Activated CD8-positive, alpha-beta memory T cell treated with anti-CD3 and anti-CD28 coated beads for 36 hours (primary cell): ENCODE results near the gene CNKSR3. TPM values are rescaled to one million over a fixed set of nuclear protein-coding genes. Genes with fewer than 3 reads are reported as not detected.
"Not testable (repeated sequence)": the region's sequence is repeated elsewhere in the genome, so short reads cannot be mapped to it uniquely, and the experiment has no call there.

Experiments used
- CTCF ChIA-PET: fragments of 350-600 bp; sonication (Branson Sonifier 250); formaldehyde crosslinking; loops from one replicate; lab custom pipeline; 2021; ENCODE audit warnings: antibody characterized with exemption; lab: Charles Lee
- POLR2A ChIA-PET: fragments of 350-600 bp; sonication (Branson Sonifier 250); formaldehyde crosslinking; loops from one replicate; lab custom pipeline; 2021; ENCODE audit warnings: antibody characterized with exemption; lab: Charles Lee
- total RNA-seq, 2 experiments: library from RNA; stranded (reverse); gene quantifications; one replicate each; pipeline ENCODE4 v1.2.3, GENCODE V29; 2021

Gene CNKSR3
- under 1 TPM; 0.65 to 0.94 TPM for total RNA-seq

- POLR2A ChIA-PET, result interaction anchor here (0.6 kb wide), 1 partner anchor 19 kb away, joined by 3 read pairs; no protein-coding TSS in a partner anchor
- CTCF ChIA-PET, result no interaction called here
These were observed at the start of gene CNKSR3 for GRCh38 chr6:154510144-154510905. CNKSR3 (minus strand) TSS chr6:154510685; CDS start chr6:154510114, 571 bp downstream.

GRCh38 chr6:154558984-154559383, 48.5 kb upstream of the CNKSR3 start:
- ChIA-PET CTCF (no interaction called here), POLR2A (no interaction called here)

GRCh38 chr6:154558513-154558912, 48.0 kb upstream of the CNKSR3 start:
- CTCF ChIA-PET, result no interaction called here
- POLR2A ChIA-PET, result no interaction called here

DNA sequence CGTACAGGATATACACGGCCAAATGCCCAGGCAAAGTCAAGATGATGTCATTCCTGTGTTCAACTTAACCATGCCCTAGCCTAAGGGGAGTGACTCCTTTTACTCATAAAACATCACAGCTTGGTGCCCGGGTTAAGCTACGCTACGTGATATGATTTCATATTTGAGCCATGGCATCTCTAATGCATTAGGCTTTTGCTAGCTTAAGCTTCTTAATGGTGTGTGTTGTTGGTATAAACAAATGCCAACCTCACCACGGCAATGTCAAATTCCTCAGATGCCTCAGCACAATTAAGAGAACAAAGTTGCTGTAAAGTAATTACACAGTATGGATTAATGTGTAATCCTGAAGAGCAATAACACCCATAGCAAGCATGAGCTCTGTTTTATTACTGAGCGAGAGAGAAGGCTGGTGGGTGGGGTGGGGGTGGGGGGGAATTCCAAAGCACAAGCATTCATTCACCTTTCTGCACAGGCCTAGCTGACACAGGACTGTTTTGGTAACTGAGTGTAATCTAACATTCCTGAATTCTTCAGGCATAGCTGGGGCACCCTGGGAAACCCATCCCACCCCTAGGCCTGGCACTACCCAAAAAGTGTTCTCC, 44.7 kb upstream of the CNKSR3 start:
- POLR2A ChIA-PET, result no interaction called here
- CTCF ChIA-PET, result no interaction called here

DNA sequence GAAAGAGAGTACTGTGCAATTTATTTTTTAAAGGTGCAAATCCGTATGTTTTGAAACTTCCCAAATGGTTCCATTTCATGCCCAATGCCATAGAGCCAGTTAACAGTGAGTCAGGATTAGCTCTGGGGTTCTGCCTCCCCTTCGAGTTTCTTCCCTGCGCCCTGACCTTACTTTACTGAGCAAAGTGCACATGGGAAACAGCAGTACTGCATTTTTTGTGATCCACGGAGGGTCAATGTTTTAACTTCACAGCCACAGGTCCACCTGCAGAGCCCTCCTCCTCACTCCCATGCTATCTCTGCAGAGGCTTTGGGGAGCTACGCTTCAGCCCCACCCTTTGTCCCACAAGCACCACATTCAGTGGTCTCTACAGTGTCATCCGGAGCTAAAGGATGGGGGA, 44.0 kb upstream of the CNKSR3 start:
- ChIA-PET CTCF (no interaction called here), POLR2A (no interaction called here)

- ChIA-PET CTCF (no interaction called here), POLR2A (no interaction called here)
These were observed 40.3 kb upstream of the CNKSR3 start for GRCh38 chr6:154550779-154551178.

DNA sequence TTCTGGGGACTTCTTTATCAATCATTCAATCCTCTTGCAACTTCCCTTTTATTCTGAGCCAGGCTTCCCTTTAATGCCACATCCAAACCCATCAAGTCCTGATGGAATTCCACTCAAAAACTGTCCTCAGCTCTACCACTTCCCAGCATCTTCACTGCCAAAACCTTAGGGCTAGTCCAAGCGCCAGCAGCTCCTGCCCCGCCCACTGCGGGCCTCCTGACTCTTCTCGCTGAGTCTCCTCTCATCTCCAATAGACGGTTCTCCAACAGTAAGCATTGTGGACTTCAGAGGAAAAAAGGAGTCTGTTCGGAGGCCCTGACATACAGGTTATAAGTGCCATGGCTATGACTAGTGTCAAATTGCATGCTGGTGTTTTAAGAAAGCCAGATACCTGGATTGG, 38.7 kb upstream of the CNKSR3 start:
- ChIA-PET CTCF (no interaction called here), POLR2A (no interaction called here)

DNA sequence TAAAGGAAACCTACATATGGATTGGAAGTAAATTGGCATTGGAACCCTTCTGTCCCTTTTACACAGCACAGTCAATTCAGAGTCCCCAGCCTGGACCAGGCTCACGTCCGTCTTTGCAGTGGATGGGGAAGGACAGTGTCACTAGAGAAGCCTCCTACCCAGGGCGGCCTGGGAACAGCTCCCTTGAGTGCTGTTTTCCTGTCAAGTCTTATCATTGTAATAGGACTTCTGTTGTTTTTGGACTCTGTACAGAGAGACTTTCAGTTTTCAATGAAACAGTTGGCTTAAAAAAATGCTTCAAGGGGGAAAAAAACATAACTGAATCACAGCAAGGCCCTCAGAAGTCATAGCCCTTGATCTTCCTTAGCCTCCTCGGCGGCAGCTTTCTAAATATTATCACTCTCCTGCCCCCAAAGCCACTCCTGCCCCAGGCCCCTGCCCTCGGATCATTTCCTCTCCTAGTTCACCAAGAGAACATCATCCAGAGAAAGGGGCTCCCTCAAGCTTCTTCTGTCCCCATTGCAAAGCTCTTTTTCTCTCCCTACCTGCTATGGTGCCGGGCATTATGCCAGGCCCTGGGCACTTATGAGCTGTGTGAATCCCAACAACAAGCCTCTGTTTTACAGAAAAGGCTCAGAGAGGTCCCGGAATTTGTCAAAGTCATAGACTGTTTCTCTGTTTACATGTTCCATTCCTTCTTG, 37.8 kb upstream of the CNKSR3 start:
- CTCF ChIA-PET, result no interaction called here
- POLR2A ChIA-PET, result no interaction called here

- ChIA-PET CTCF (no interaction called here), POLR2A (no interaction called here)
These were observed 33.1 kb upstream of the CNKSR3 start for GRCh38 chr6:154543628-154544027.

GRCh38 chr6:154542747-154543146, 32.3 kb upstream of the CNKSR3 start:
- CTCF ChIA-PET, result no interaction called here

DNA sequence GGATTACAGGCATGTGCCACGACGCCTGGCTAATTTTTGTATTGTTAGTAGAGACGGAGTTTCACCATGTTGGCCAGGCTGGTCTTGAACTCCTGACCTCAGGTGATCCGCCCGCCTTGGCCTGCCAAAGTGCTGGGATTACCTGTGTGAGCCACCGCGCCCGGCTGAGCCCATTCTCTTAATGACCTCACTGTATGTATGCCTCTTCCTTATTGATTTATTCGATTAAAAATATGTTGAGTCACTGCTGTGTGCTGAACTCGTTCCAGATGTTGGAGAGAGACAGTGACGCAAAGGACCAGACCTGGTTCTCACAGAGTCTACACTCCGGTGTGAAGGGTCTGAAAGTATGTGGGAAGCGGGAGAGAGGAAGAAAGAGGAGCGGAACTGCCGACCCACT, 31.4 kb upstream of the CNKSR3 start:
- CTCF ChIA-PET, POLR2A ChIA-PET: not testable (repeated sequence)

More at GRCh38 chr6:154542747-154543146, 32.3 kb upstream of the CNKSR3 start:
- POLR2A ChIA-PET, result no interaction called here

DNA sequence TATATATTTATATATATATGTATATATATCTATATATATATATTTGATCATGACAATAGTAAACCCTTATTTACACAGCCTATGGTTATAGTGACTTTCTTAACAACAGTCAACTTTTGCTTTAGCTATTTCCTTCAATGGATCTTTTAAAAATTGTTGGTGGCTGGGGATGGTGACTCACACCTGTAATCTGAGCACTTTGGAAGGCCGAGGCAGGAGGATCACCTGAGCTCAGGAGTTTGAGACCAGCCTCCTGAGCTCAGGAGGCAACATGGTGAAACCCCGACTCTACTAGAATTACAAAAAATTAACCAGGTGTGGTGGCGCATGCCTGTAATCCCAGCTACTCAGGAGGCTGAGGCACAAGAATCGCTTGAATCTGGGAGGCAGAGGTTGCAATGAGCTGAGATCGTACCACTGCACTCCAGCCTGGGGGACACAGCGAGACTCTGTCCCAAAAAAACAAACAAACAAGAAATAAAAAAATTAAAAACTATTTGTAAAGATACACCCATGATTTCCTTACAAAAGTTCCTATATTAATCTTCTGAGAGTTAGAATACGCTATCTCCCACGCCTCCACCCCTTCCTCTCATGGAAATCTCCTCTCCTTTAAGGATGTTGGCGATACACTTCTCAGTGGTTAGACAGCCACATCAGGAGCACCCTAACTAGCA, 29.2 kb upstream of the CNKSR3 start:
- POLR2A ChIA-PET, result no interaction called here
- CTCF ChIA-PET, result no interaction called here

DNA sequence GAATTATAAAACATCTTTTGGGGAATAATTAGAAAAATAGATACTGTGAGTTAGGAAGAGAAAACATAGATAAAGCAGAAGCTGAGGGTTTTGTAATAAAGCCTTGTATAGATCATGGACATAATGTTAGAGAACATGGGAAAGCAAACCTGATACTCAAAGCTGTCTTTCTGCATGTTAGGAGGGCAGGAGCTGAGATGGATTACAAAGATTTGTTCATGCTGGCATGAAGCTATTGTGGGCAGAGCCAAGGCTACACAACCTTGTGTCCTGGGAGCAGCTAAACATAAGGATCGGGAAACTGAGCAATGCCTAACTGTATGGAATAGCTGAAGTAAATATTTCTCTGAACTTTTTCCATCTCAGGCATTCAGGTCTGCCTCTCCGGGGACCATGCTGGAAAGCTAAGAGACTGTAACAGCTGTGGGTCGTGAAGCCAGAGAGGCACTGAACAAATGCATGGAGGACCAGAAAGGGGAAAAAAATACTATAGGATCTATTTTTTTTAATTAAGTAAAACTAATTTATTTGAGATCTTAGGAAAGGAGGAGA, 28.2 kb upstream of the CNKSR3 start:
- ChIA-PET POLR2A (no interaction called here), CTCF (no interaction called here)

DNA sequence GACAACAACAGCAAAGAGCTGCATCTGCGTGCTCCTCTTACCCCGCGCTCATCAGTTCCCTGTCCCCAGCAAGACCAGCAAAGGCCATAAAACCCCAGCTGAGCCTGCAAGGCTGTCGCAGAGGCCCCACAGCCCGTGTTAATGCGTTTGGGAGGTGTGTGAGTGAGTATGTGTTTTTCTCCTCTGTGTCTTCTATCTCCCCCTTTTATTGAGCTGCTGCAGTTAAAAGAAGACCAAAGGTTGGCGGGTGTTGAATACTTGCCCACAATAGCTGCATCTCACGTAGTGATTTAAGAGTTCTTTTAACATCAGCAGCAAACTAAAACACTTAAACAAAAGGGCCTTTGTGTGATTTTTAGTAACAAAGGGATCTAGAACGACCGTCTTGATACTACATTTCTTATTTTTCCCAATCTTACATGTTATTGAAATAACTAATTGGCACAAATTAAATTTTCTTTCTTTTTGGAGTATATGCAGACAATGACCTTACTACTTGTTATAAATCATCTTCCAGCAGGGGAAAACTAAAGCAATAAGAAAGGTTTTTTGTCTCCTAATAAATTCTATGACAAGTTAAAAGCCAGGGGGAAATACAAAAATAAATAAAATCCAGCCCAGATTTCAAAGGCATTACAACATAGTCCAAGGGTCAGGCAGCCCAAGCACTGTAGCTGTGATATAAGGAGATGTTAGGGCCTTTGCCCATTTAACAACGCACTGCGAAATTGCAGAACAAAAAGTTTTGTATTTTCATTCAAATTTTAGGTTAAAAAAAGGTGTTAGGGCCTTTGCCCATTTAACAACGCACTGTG, 27.2 kb upstream of the CNKSR3 start:
- ChIA-PET CTCF (no interaction called here), POLR2A (no interaction called here)

DNA sequence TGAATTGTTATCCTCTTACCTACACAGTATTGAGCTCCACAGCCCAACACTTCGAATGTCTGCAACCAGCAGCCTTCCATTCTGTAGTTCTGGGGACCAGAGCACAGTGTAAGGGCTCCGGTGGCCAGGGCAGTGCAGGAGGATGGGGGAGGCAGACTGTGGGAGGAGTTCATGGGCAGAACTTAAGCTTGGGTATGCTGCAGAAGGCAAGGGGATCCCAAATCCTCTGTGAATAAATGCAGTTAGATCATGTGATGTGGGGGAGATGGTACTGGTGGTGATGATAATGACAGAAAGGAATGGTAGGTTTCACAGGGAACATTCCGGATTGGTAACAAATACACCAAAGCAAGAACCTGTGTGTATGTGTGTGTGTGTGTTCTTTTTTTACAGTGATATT, 26.5 kb upstream of the CNKSR3 start:
- POLR2A ChIA-PET, result no interaction called here
- CTCF ChIA-PET, result no interaction called here

DNA sequence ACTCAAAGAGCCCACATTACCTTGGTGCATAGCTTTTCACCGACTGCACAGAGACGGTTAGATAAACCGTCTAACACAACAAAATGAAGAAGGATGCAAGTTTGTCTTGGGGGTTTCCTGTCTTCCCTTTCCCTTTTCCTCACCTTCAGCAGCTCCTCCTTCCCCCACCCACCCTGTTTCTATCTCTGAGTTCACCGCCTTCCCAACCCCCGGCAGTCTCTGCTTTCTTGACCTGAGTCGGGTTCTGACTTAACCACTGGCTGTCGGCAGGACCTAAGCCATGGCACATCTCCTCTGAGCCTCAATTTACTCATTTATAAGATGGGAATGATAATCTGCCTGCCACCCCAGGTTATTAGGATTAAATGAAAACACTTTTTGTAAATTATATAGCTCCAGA, 25.8 kb upstream of the CNKSR3 start:
- ChIA-PET CTCF (no interaction called here), POLR2A (no interaction called here)

DNA sequence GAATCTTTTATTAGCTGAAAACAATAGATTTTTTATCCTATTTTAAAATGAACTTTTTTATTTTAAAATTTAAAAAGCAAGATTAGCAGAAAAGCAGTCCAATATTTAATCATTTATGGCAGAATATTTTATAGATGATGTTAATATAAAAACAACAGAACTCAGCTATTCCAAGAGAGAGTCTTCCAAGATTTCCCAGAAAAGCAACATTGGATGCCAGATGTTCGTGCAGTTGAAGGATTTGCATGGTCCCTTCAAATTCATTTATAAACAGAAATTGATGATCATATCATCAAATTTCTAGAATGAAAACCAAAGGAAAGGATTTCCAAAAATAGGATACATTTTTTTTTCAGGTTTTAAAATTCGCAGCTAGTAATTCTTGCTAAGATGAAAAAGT, 25.4 kb upstream of the CNKSR3 start:
- CTCF ChIA-PET, result no interaction called here
- POLR2A ChIA-PET, result no interaction called here

- ChIA-PET CTCF (no interaction called here), POLR2A (no interaction called here)
These were observed 24.7 kb upstream of the CNKSR3 start for GRCh38 chr6:154535147-154535546.

DNA sequence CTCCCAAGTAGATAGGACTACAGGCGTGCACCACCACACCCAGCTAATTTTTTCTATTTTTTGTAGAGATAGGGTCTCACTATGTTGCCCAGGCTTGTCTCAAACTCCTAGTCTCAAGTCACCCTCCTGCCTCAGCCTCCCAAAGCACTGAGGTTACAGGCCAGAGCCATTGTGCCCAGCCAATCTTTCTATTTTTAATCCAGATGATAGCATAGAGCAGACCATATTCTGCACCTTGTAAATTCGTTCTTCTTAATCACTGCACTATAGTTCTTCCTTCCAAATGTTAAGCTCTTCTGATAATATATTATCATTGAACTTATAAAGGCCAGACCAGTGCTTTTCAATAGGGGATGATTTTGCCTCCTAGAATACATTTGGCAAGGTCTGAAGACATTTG, 24.0 kb upstream of the CNKSR3 start:
- ChIA-PET POLR2A (no interaction called here), CTCF (no interaction called here)
